ENCODE results near the gene TRA2A.

- TF ChIP-seq, protein P1, sequence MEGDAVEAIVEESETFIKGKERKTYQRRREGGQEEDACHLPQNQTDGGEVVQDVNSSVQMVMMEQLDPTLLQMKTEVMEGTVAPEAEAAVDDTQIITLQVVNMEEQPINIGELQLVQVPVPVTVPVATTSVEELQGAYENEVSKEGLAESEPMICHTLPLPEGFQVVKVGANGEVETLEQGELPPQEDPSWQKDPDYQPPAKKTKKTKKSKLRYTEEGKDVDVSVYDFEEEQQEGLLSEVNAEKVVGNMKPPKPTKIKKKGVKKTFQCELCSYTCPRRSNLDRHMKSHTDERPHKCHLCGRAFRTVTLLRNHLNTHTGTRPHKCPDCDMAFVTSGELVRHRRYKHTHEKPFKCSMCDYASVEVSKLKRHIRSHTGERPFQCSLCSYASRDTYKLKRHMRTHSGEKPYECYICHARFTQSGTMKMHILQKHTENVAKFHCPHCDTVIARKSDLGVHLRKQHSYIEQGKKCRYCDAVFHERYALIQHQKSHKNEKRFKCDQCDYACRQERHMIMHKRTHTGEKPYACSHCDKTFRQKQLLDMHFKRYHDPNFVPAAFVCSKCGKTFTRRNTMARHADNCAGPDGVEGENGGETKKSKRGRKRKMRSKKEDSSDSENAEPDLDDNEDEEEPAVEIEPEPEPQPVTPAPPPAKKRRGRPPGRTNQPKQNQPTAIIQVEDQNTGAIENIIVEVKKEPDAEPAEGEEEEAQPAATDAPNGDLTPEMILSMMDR (conservative IDR thresholded peaks at IDR 0.05 in 1 of 2, IDR thresholded peaks at IDR 0.05 in 1 of 2; ENCODE audit: low read depth in 1 of 2, low read length in 2 of 2) = no peak
- no peak for TF ChIP-seq EZH2 (IDR thresholded peaks at IDR 0.05; ENCODE audit: low read length, missing control alignments)
These were observed 1.4 kb upstream of the TRA2A start for GRCh38 chr7:23533238-23533604.
